ENCODE results near the gene TXNRD1.
"Not testable (repeated sequence)": the region's sequence is repeated elsewhere in the genome, so short reads cannot be mapped to it uniquely, and the experiment has no call there.

TXNRD1 gene

GRCh38 chr12:104375775-104376174 lies 160.2 kb downstream of the TXNRD1 start:
- DNase-seq: no peak

- no peak for DNase-seq
Observed at GRCh38 chr12:104376650-104377513, 161.3 kb downstream of the TXNRD1 start.

- no peak for DNase-seq
Observed at GRCh38 chr12:104377514-104377812, 161.9 kb downstream of the TXNRD1 start.

DNA sequence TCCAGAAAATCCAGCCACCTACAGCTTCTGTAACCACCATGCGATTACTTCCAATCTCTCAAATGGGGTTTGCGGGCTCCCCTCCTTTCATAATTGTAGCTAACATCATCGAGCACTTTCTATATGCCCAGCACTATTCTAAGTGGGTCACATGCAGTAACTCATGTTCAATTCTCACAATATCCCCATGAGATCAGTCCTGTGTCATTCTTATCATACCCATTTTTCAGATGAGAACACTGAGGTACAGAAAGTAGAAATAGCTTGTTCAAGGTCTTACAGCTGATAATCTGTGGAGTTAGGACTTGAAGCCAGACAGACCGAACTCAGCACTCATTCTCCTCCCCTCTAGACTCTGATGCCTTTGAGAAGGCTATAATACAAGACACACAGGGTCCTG lies 162.8 kb downstream of the TXNRD1 start:
- DNase-seq: no peak

GRCh38 chr12:104381341-104381730 lies 165.8 kb downstream of the TXNRD1 start:
- no peak for DNase-seq

- peak; percentile 78 for DNase-seq
Observed at GRCh38 chr12:104381731-104382480, 166.3 kb downstream of the TXNRD1 start.

DNA sequence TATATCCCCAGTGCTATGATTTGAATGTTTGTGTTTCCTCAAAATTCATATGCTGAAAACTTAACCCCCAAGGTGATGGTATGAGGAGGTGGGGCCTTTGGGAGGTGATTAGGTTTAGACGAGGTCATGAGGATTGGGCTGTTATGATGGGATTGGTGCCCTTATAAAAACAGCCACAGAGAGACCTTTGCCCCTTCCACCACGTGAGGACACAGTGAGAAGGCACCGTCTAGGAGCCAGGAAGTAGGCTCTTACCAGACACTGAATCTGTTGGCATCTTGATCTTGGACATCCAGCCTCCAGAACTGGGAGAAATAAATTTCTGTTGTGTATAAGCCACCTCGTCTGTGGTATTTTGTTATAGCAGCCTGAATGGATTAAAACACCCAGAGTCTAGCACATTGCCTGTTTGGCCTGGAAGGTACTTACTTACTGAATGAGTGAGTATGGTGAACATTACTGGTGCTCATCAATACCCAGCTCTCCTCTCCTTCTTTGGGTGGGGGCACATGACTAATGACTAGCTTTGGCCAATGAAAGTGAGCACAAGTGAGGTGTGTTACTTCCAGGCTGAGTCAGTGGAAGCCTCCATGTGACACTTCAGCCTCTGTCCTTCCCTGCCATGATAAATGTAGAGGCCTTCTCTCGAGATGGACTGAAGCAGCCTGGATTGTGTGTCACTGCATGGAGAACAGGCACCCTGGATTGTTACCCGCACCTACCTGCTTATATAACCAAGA lies 168.7 kb downstream of the TXNRD1 start:
- DNase-seq: no peak

GRCh38 chr12:104385510-104385909 lies 169.9 kb downstream of the TXNRD1 start:
- no peak for DNase-seq

DNA sequence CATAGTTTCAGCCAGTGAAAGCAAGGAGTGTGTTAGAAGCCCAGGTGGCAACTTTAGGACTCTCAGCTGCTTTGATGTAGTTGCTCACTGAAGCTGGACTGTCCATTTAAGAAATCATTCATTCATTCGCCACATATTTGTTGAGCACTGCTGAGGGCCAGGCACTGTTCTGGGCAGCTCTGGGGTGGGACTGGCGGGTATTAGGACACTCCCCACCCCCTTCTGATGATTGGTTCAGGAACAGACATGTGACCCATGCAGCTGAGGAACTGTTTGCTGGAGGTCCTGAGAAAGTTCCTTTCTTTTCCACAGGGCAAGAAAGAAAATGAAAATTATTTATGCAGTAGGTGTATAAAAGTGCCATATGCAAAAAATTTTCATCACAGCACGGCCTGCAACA lies 170.9 kb downstream of the TXNRD1 start:
- no peak for DNase-seq

GRCh38 chr12:104387190-104387589 lies 171.6 kb downstream of the TXNRD1 start:
- no peak for DNase-seq

GRCh38 chr12:104394086-104394485 lies 178.5 kb downstream of the TXNRD1 start:
- not testable (repeated sequence) for DNase-seq

Data from CD4-positive, alpha-beta T cell treated with Interleukin-4 for 4 hours (primary cell).